Fibroblast of lung (primary cell): ENCODE results near the gene SLC4A2. TPM values are rescaled to one million over a fixed set of nuclear protein-coding genes. Genes with fewer than 3 reads are reported as not detected.
A peak's percentile ranks its signal among the peaks of the same experiment; 100 is the strongest.

ENCODE experiments used
- DNase-seq, 2 donors: peaks; one replicate each; pipeline versions ENCODE4 v3.0.0 to v3.0.0-alpha.2; 2010; ENCODE audit warnings: low read depth in 2 of 2
- H2AFZ ChIP-seq: 2 replicates; pipeline ENCODE4 v1.5.1; 2012; ENCODE audit warnings: low read length, control low read depth, inconsistent platforms
- H3K27ac ChIP-seq: 2 replicates; pipeline ENCODE4 v1.5.1; 2011; ENCODE audit warnings: low read length, control low read depth; ENCODE audit not compliant: insufficient read depth
- H3K27me3 ChIP-seq: 2 replicates; pipeline ENCODE4 v1.5.1; 2011; ENCODE audit warnings: mild to moderate bottlenecking, low read length; ENCODE audit not compliant: control insufficient read depth, insufficient read depth
- H3K36me3 ChIP-seq: 2 replicates; pipeline ENCODE4 v1.5.1; 2011; ENCODE audit warnings: low read length; ENCODE audit not compliant: control insufficient read depth, insufficient read depth
- H3K4me1 ChIP-seq: 2 replicates; pipeline ENCODE4 v1.5.1; 2011; ENCODE audit warnings: low read length; ENCODE audit not compliant: control insufficient read depth, insufficient read depth; ENCODE audit errors: extremely low read depth
- H3K4me2 ChIP-seq: 2 replicates; pipeline ENCODE4 v1.5.1; 2011; ENCODE audit warnings: low read length, control low read depth; ENCODE audit not compliant: insufficient read depth; ENCODE audit errors: extremely low read depth
- H3K4me3 ChIP-seq, 4 experiments: fragments of 200-600 bp in 1 of 4; sonication (generic) in 1 of 4; replicated peaks in 1 of 4; 2 replicates each; pipeline ENCODE4 v1.5.1; 2011 to 2016; ENCODE audit warnings: low read length in 4 of 4, low read depth in 3 of 4, mild to moderate bottlenecking in 3 of 4, control low read depth in 2 of 4, inconsistent platforms in 1 of 4, mixed read lengths in 1 of 4; ENCODE audit not compliant: insufficient read depth in 1 of 4; ENCODE audit errors: control extremely low read depth in 1 of 4
- H3K79me2 ChIP-seq: 2 replicates; pipeline ENCODE4 v1.5.1; 2012; ENCODE audit warnings: mild to moderate bottlenecking, low read length, inconsistent platforms; ENCODE audit not compliant: control insufficient read depth, insufficient read depth
- H3K9ac ChIP-seq: 2 replicates; pipeline ENCODE4 v1.5.1; 2011; ENCODE audit warnings: mild to moderate bottlenecking, low read length, control low read depth; ENCODE audit not compliant: insufficient read depth
- H3K9me3 ChIP-seq: 2 replicates; pipeline ENCODE4 v1.5.1; 2012; ENCODE audit warnings: low read depth, low read length; ENCODE audit not compliant: control insufficient read depth, insufficient read depth
- H4K20me1 ChIP-seq: 2 replicates; pipeline ENCODE4 v1.5.1; 2011; ENCODE audit warnings: low read length; ENCODE audit not compliant: control insufficient read depth, insufficient read depth; ENCODE audit errors: extremely low read depth
- CTCF ChIP-seq, 2 donors: IDR thresholded peaks in 1 of 2; conservative IDR thresholded peaks in 1 of 2; 1 replicate in 1 of 2; 2 replicates in 1 of 2; pipeline ENCODE4 v1.5.1; 2011 to 2012; ENCODE audit warnings: low read length in 2 of 2, control low read depth in 1 of 2, inconsistent platforms in 1 of 2, low read depth in 1 of 2, mild to moderate bottlenecking in 1 of 2
- EZH2 ChIP-seq: IDR thresholded peaks from 2 replicates; pipeline ENCODE4 v1.5.1; 2012; ENCODE audit warnings: low read length, control low read depth, mild to moderate bottlenecking; ENCODE audit errors: missing control alignments
- polyA plus RNA-seq, 2 donors: library from polyadenylated mRNA; depleted of rRNA in 1 of 2; stranded (reverse) in 1 of 2; unstranded in 1 of 2; fragments of >200 nt; gene quantifications; 2 replicates each; pipeline ENCODE4 v1.2.1, GENCODE V29; 2011 to 2012; ENCODE audit warnings: missing spikeins in 1 of 2
- total RNA-seq: library from RNA; depleted of rRNA; stranded (reverse); fragments of >200 nt; gene quantifications from 2 replicates; pipeline ENCODE4 v1.2.1, GENCODE V29; 2014

The SLC4A2 gene
- total and polyA plus RNA-seq, 2 donors (not counting 1 experiment from before 2014, with no cell fraction given): 30.5 to 61.8 TPM

- no peak overlapping the region for H3K27ac ChIP-seq
- TF ChIP-seq EZH2 (no peak), CTCF (conservative IDR thresholded peaks at IDR 0.05 in 1 of 2, IDR thresholded peaks at IDR 0.05 in 1 of 2; ENCODE audit: low read depth in 1 of 2, low read length in 2 of 2) (no peak)
- no peak overlapping the region for H2AFZ ChIP-seq
- H3K36me3 ChIP-seq: no peaks in the 10 kb centered on the region
- no peak overlapping the region for H3K4me2 ChIP-seq
- no peaks in the 10 kb centered on the region for H3K4me1 ChIP-seq
- no peaks in the 10 kb centered on the region for H3K9me3 ChIP-seq
- no peak overlapping the region for H3K4me3 ChIP-seq
- H4K20me1 ChIP-seq: no peaks in the 10 kb centered on the region
- DNase-seq: peak; percentile 15 to 39
- H3K79me2 ChIP-seq: no peaks in the 10 kb centered on the region
- peaks cover 8% of the 10 kb centered on the region for H3K27me3 ChIP-seq
- H3K9ac ChIP-seq: no peak overlapping the region
Observed at GRCh38 chr7:151012031-151012692, 47.2 kb upstream of the SLC4A2 start.

GRCh38 chr7:151012911-151013347, 46.5 kb upstream of the SLC4A2 start:
- no peak overlapping the region for H2AFZ ChIP-seq
- H3K9me3 ChIP-seq: no peaks in the 10 kb centered on the region
- peaks cover 9% of the 10 kb centered on the region for H3K27me3 ChIP-seq
- H3K27ac ChIP-seq: no peak overlapping the region
- H3K79me2 ChIP-seq: no peaks in the 10 kb centered on the region
- DNase-seq: peak; percentile 23 to 33
- no peak overlapping the region for H3K4me3 ChIP-seq
- no peaks in the 10 kb centered on the region for H4K20me1 ChIP-seq
- TF ChIP-seq CTCF (conservative IDR thresholded peaks at IDR 0.05 in 1 of 2, IDR thresholded peaks at IDR 0.05 in 1 of 2; ENCODE audit: low read depth in 1 of 2, low read length in 2 of 2) (peak; percentile 49 to 78), EZH2 (no peak)
- no peak overlapping the region for H3K4me2 ChIP-seq
- H3K4me1 ChIP-seq: no peaks in the 10 kb centered on the region
- no peak overlapping the region for H3K9ac ChIP-seq
- H3K36me3 ChIP-seq: no peaks in the 10 kb centered on the region

- TF ChIP-seq CTCF (conservative IDR thresholded peaks at IDR 0.05 in 1 of 2, IDR thresholded peaks at IDR 0.05 in 1 of 2; ENCODE audit: low read depth in 1 of 2, low read length in 2 of 2) (no peak), EZH2 (no peak)
- no peak overlapping the region for H3K9ac ChIP-seq
- peaks cover 13% of the 10 kb centered on the region for H3K27me3 ChIP-seq
- H3K79me2 ChIP-seq: no peaks in the 10 kb centered on the region
- H2AFZ ChIP-seq: no peak overlapping the region
- DNase-seq: no peak
- H3K4me1 ChIP-seq: peaks cover 2% of the 10 kb centered on the region
- no peak overlapping the region for H3K27ac ChIP-seq
- no peaks in the 10 kb centered on the region for H3K9me3 ChIP-seq
- H3K4me2 ChIP-seq: no peak overlapping the region
- H3K4me3 ChIP-seq: no peak overlapping the region
- no peaks in the 10 kb centered on the region for H4K20me1 ChIP-seq
- H3K36me3 ChIP-seq: no peaks in the 10 kb centered on the region
Observed at GRCh38 chr7:151013356-151013732, 46.0 kb upstream of the SLC4A2 start.
